Common myeloid progenitor, CD34-positive (primary cell): ENCODE results near the gene NOL7.

ENCODE experiments used
- CTCF ChIA-PET: fragments of 350-600 bp; sonication (Branson Sonifier 250); formaldehyde crosslinking; loops from one replicate; lab custom pipeline; 2021; ENCODE audit warnings: antibody characterized with exemption; lab: Charles Lee
- POLR2A ChIA-PET: fragments of 350-600 bp; sonication (Branson Sonifier 250); formaldehyde crosslinking; loops from one replicate; lab custom pipeline; 2021; ENCODE audit warnings: antibody characterized with exemption; lab: Charles Lee
- DNase-seq, 3 donors: peaks; one replicate each; pipeline versions ENCODE4 v3.0.0 to v3.0.0-alpha.2; 2013
- H3K27ac ChIP-seq, 2 experiments: 1 replicate in 1 of 2; 2 replicates in 1 of 2; pipeline ENCODE4 v1.7.0; 2013; ENCODE audit warnings: inconsistent platforms in 2 of 2, low read length in 2 of 2, mild to moderate bottlenecking in 2 of 2, low read depth in 1 of 2, moderate library complexity in 1 of 2; ENCODE audit not compliant: severe bottlenecking in 2 of 2, insufficient read depth in 1 of 2, poor library complexity in 1 of 2
- H3K27me3 ChIP-seq, 5 experiments: replicated peaks in 2 of 5; 1 replicate in 3 of 5; 2 replicates in 2 of 5; pipeline versions ENCODE4 v1.6.1 to v1.7.0; 2013; ENCODE audit warnings: low read length in 4 of 5, mild to moderate bottlenecking in 2 of 5, moderate library complexity in 2 of 5, inconsistent platforms in 1 of 5; ENCODE audit not compliant: insufficient read depth in 5 of 5, control insufficient read depth in 4 of 5
- H3K36me3 ChIP-seq, 4 experiments: 1 replicate in 2 of 4; 2 replicates in 2 of 4; pipeline versions ENCODE4 v1.6.1 to v1.7.0; 2013; ENCODE audit warnings: low read length in 3 of 4, control low read depth in 1 of 4, mild to moderate bottlenecking in 1 of 4; ENCODE audit not compliant: control insufficient read depth in 4 of 4, insufficient read depth in 4 of 4
- H3K4me1 ChIP-seq, 4 experiments: 1 replicate in 3 of 4; 2 replicates in 1 of 4; pipeline versions ENCODE4 v1.6.1 to v1.7.1; 2013; ENCODE audit warnings: low read length in 3 of 4, mild to moderate bottlenecking in 3 of 4, control low read depth in 1 of 4, inconsistent platforms in 1 of 4, moderate library complexity in 1 of 4; ENCODE audit not compliant: control insufficient read depth in 4 of 4, insufficient read depth in 4 of 4; ENCODE audit errors: control extremely low read depth in 1 of 4
- H3K4me3 ChIP-seq, 7 experiments: 1 replicate in 4 of 7; 2 replicates in 3 of 7; pipeline versions ENCODE4 v1.5.1 to v1.7.0; 2013; ENCODE audit warnings: mild to moderate bottlenecking in 7 of 7, low read length in 6 of 7, moderate library complexity in 6 of 7, inconsistent platforms in 2 of 7, low read depth in 2 of 7, control low read depth in 1 of 7; ENCODE audit not compliant: insufficient read depth in 4 of 7, control insufficient read depth in 1 of 7; ENCODE audit errors: extremely low read depth in 1 of 7
- H3K9me3 ChIP-seq, 5 experiments: 1 replicate in 4 of 5; 2 replicates in 1 of 5; pipeline versions ENCODE4 v1.6.1 to v1.7.1; 2013; ENCODE audit warnings: low read length in 4 of 5, mild to moderate bottlenecking in 2 of 5, inconsistent platforms in 1 of 5, low read depth in 1 of 5, moderate library complexity in 1 of 5; ENCODE audit not compliant: control insufficient read depth in 4 of 5, insufficient read depth in 2 of 5; ENCODE audit errors: control extremely low read depth in 1 of 5
- WGBS: methylation state at CpG from one replicate; pipeline ENCODE4 v1.1.5; 2013; ENCODE audit not compliant: insufficient coverage; 5-methylcytosine and 5-hydroxymethylcytosine counted together

The NOL7 gene

DNA sequence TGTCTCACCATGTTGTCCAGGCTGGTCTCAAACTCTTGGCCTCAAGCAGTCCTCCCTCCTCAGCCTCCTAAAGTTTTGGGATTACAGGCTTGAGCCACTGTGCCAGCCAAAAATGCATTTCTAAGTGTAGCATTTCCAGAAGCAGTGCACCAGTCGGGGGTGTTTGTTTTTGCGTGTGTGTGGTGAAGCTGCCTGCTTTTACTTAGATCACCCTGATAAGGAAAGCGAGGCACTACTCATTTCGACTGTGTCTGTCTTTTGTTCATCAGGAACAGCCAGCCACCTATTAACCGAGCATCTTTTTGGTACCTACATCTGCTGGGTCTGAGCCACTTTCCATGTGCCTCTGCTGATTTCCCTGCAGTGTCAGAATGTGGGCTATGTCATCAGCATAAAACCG lies 22.0 kb upstream of the NOL7 start:
- Histone ChIP-seq H3K4me3 (no peak overlapping the region), H3K27ac (no peak overlapping the region), H3K27me3 (no peaks in the 10 kb centered on the region), H3K36me3 (peaks cover 17 to 68% (median 33%) of the 10 kb centered on the region in 4 experiments), H3K9me3 (no peaks in the 10 kb centered on the region), H3K4me1 (no peaks in the 10 kb centered on the region)
- 97% methylated on average over 6 of the region's 6 CpGs for WGBS
- ChIA-PET CTCF (interaction anchor here (0.9 kb wide), 1 partner anchor 8 kb away, joined by 3 read pairs; no protein-coding TSS in a partner anchor), POLR2A (no interaction called here)
- no peak for DNase-seq

DNA sequence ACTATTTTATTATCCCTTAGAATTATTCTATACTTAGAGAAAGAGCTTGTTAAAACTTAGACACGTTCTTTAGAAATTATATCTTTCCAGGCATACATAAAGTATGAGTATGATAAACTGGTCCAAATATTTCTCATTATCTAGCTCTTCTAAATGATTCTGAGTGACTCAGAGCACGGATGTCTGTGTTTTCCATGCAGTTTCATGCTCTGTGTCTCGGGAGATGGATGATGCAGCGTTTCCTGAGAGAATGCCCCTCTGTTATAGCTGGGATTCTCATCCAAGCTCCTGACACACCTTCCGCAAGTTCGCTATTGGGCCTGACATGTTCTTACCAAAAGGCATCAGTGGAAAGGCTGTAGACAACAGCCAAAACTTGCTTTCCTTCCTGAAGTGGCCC lies 21.4 kb upstream of the NOL7 start:
- no peaks in the 10 kb centered on the region for H3K4me1 ChIP-seq
- WGBS = 96% methylated on average over 5 of the region's 6 CpGs
- no peaks in the 10 kb centered on the region for H3K9me3 ChIP-seq
- no peak overlapping the region for H3K27ac ChIP-seq
- no peak overlapping the region for H3K4me3 ChIP-seq
- ChIA-PET POLR2A (no interaction called here), CTCF (interaction anchor here (0.9 to 1.0 kb wide), 2 partner anchors 9 to 11 kb away, joined by 3 read pairs; no protein-coding TSS in a partner anchor)
- H3K36me3 ChIP-seq = peaks cover 18 to 70% (median 33%) of the 10 kb centered on the region in 4 experiments
- no peaks in the 10 kb centered on the region for H3K27me3 ChIP-seq
- DNase-seq = no peak

DNA sequence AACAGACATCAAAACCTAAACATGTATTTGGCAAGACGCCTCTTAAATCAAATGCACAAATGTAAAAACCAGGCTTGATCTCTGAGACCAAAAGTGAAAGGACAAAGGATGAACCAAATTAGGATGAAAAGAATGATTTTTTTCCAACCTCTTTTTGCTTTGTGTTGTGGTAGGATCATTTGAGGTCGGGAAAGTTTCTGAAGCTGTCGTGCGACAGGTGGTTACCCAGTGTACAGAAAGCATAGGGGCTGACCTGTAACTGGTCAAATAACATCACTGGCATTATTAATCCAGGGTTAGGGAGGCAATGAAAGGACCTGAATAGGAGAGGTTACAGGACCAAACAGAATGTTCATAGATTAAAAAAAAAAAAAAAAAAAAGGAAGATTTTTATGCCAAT lies 18.1 kb upstream of the NOL7 start:
- no peaks in the 10 kb centered on the region for H3K27me3 ChIP-seq
- no peak overlapping the region for H3K27ac ChIP-seq
- CTCF ChIA-PET = interaction anchor here (0.7 kb wide), 1 partner anchor 137 kb away, joined by 3 read pairs; no protein-coding TSS in a partner anchor
- H3K4me1 ChIP-seq = no peaks in the 10 kb centered on the region
- 94% methylated on average over 2 of the region's 4 CpGs for WGBS
- no peak overlapping the region for H3K4me3 ChIP-seq
- no peaks in the 10 kb centered on the region for H3K9me3 ChIP-seq
- no peak for DNase-seq
- peaks cover 24 to 72% (median 44%) of the 10 kb centered on the region in 4 experiments for H3K36me3 ChIP-seq
- POLR2A ChIA-PET = interaction anchor here (0.6 kb wide), 1 partner anchor 1298 kb away, joined by 4 read pairs; no protein-coding TSS in a partner anchor

DNA sequence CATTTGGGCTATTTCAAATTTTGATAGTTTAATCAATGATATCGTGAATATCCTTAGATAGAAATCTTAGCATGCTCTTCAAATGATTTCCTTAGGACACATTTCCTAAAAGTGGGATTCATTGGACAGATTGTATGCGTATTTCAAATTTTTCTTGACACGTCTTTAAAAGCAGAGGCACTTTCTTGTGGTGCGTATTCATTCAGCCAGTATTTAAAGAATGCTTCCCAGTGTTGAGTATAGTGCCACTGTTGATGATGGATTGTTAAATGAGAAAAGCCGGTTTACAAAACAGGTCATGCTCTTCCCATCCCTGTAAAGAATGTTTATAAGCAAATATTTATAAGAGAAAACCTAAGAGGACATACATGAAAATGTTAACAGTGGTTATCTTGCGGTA lies 15.1 kb upstream of the NOL7 start:
- no peaks in the 10 kb centered on the region for H3K27me3 ChIP-seq

DNA sequence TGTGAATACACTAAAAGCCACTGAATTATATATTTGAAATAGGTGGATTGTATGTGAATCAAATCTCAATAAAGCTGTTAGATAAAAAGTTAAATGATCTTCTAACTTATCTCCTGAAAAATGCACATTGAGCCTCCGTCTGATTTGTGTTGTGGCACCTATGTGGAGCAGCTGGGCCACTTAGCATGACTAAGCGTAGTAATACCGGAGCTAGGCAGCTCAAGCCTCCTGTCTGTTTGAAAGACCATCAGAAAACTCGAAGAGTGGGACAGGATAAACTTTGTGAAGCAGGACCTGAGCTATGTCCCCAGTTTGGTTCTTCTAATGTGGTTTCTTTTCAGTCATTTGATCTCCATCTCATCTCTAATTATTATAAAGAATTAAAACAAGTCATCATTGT lies 11.0 kb upstream of the NOL7 start:
- CTCF ChIA-PET = interaction anchor here (0.5 to 2.1 kb wide), 4 partner anchors 10 to 43 kb away, joined by 3 to 9 read pairs (median 3); partner anchors contain the start of gene NOL7
- no peaks in the 10 kb centered on the region for H3K9me3 ChIP-seq
- no peak overlapping the region for H3K27ac ChIP-seq
- POLR2A ChIA-PET = no interaction called here
- H3K36me3 ChIP-seq = peaks cover 13 to 38% (median 28%) of the 10 kb centered on the region in 4 experiments
- 76% methylated on average over 4 of the region's 4 CpGs for WGBS
- H3K4me1 ChIP-seq = no peaks in the 10 kb centered on the region
- no peak overlapping the region for H3K4me3 ChIP-seq
- no peaks in the 10 kb centered on the region for H3K27me3 ChIP-seq
- no peak for DNase-seq

More for the DNA sequence above, 15.1 kb upstream of the NOL7 start:
- no peak overlapping the region for H3K27ac ChIP-seq
- H3K4me1 ChIP-seq = no peaks in the 10 kb centered on the region
- no peak for DNase-seq
- ChIA-PET CTCF (no interaction called here), POLR2A (no interaction called here)
- WGBS = 100% methylated on average over 2 of the region's 6 CpGs
- H3K9me3 ChIP-seq = no peaks in the 10 kb centered on the region
- H3K4me3 ChIP-seq = no peak overlapping the region
- peaks cover 17 to 60% (median 36%) of the 10 kb centered on the region in 4 experiments for H3K36me3 ChIP-seq

DNA sequence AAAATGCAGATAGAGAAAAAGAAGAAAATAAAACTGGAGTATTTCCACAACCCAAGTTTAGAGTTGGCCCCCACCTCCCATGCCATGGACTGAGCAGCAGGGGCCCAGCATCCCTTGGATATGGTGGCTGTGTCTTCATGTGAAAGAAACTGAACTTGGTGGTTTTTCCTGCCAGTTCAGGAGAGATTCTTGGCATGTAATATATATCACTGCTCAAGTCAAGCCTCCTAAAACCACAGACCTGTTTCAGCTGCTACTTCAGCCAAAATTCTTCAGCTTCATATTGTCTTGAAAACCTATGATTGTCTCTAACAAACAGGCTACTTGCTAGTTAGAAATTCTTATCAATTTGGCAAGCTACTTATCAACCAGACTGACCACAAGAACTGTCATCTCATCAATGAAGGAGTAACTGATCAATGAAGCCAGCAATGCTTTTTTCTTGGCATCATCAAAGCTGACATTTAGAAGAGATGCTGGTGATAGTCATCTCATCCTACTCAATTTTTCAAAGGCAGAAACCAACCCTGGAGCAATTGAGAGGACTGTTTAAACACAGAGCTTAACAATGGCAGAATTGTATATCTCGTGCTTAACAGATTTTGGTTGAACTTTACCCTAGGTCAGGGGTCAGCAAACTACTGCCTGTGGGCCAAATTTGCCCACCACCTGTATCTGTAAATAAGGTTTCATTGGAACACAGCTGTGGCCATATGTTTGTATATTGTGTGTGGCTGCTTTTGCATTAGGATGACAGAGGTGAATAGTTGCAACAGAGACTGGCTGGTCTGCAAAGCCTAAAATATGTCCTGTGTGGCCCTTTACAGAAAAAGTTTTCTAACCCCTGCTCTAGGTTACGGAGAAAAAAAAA lies 10.4 kb upstream of the NOL7 start:
- ChIA-PET POLR2A (no interaction called here), CTCF (interaction anchor here (0.5 to 2.1 kb wide), 5 partner anchors 10 to 43 kb away, joined by 3 to 9 read pairs (median 3); partner anchors contain the start of gene NOL7)
- WGBS = 93% methylated on average over 1 of the region's 2 CpGs
- Histone ChIP-seq H3K4me3 (no peak overlapping the region), H3K4me1 (no peaks in the 10 kb centered on the region), H3K27me3 (no peaks in the 10 kb centered on the region), H3K27ac (no peak overlapping the region), H3K36me3 (peaks cover 11 to 38% (median 24%) of the 10 kb centered on the region in 4 experiments), H3K9me3 (no peaks in the 10 kb centered on the region)
- no peak for DNase-seq

DNA sequence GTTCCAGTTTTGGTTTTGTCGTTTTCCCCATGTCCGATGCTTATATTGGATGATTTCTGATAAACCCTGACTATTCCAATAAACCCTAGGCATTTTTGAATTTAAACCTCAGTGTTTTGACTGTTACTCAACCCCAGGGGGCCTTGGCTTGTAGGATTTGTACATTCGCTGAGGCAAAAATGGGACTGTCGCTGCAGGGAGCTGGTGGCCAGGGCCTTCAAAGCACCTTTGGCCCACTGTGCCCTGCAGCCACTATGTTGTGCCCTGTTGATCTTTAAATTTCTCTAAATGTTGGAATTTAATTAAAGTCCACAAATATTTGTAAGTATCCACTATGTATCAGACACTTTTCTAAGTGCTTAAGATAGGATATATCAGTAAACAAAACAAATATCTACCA lies 9.5 kb upstream of the NOL7 start:
- H3K27me3 ChIP-seq = no peaks in the 10 kb centered on the region
- no peak overlapping the region for H3K4me3 ChIP-seq
- H3K36me3 ChIP-seq = peaks cover 11 to 32% (median 21%) of the 10 kb centered on the region in 4 experiments
- DNase-seq = no peak
- ChIA-PET CTCF (interaction anchor here (0.6 to 2.1 kb wide), 4 partner anchors 10 to 82 kb away, joined by 3 to 9 read pairs (median 4); partner anchors contain the start of gene NOL7), POLR2A (no interaction called here)
- H3K27ac ChIP-seq = no peak overlapping the region
- H3K9me3 ChIP-seq = no peaks in the 10 kb centered on the region
- peaks cover 0 to 4% (median 0%) of the 10 kb centered on the region in 4 experiments for H3K4me1 ChIP-seq
- WGBS = 90% methylated on average over 3 of the region's 4 CpGs
